ENCODE data around the gene ARHGAP1.

The ARHGAP1 gene

GRCh38 chr11:46700241-46701077, at the start of gene ARHGAP1, which contains the start of gene ZNF408:
TSS of gene ARHGAP1 (minus strand) at chr11:46700619. CDS start at chr11:46696107, 4,512 bp downstream.
TSS of gene ZNF408 (plus strand) at chr11:46701031. CDS start at chr11:46701048, 17 bp downstream.
- in situ Hi-C loops (cut with MboI; ENCODE audit: low sequenced_read_pairs) = no loop called here

DNA sequence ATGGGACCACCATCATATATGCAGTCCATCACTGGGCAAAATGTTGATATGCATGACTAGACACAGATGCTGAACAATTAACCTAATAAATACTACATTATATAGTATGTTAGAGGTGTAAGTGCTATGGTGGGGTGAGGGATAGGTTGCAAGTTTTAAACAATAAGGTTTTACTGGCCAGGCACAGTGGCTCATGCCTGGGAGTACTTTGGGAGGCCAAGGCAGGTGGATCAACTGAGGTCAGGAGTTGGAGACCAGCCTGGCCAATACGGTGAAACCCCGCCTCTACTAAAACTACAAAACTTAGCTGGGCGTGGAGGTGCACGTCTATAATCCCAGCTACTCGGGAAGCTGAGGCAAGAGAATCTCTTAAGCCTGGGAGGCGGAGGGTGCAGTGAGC, 46.7 kb upstream of the ARHGAP1 start:
- in situ Hi-C loops (cut with MboI; ENCODE audit: low sequenced_read_pairs) = no loop called here

- in situ Hi-C loops (cut with MboI; ENCODE audit: low sequenced_read_pairs) = no loop called here
These were observed 45.6 kb upstream of the ARHGAP1 start for GRCh38 chr11:46745995-46746394.

DNA sequence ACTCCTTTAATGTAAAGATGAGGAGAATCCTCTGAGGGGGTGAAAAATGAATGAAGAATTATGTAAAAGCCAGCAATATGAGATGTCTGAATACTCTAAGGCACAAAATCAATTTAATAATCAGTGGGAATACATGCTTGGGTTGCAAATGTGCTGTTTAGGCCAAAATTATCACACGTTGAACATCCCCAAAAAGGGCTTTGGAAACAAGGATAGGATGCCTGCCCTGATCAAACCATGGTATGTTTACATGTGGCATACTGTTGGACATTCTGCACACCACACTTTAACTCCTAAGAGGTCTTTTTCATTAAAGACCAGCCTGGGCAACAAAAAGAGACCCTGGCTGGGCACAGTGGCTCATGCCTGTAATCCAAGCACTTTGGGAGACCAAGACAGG, 44.9 kb upstream of the ARHGAP1 start:
- in situ Hi-C loops (cut with MboI; ENCODE audit: low sequenced_read_pairs) = no loop called here

DNA sequence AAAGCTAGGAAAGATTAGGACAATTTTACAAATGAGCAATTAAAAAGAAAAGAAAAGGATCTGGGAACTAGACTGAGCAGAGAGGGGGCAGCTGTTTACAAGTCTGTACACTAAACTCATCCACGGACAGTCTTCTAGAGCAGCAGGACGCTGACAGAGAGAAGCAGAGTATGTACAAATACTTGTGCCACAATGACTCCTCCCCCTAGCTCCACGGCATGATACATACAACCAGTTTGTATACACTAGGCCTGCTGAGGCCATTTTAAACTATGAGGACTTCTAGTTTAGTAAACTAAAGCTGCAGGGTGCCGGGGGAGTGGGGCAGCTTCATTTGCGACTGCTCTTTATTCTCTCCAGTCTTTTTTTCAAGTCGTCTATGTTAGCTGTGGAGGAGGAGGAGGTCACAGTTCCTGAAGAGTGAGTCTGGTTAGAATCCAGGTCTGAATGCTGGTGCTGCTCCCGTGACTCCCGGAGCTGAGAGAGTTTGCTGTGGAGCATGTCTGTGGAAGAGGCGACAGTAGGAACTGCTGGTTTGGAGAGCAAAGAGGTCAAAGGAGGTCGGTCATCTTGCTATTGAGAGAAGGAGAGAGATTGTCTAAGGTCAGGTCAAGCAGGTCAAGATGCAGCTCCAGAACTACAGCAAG, 43.4 kb upstream of the ARHGAP1 start:
- in situ Hi-C loops (cut with MboI; ENCODE audit: low sequenced_read_pairs) = no loop called here

DNA sequence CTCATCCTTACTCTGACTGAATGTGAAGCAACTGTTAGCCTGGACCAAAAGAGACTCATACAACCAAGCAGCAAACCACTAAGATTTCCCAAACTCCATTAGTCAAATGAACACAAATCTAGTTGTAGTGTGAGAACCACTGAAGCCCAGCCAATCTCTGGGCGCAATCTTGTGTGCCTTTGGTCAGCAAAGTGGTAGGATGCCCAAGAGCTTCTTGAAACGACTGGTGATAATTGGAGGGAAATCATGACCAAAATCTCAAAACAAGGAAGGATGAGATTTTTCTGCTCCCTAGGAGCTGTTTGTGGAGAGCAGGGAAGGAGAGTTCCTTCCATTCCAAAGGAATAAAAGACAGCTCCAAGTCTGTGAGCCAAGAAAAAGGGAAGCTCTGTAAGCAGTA, 42.6 kb upstream of the ARHGAP1 start:
- in situ Hi-C loops (cut with MboI; ENCODE audit: low sequenced_read_pairs) = no loop called here

DNA sequence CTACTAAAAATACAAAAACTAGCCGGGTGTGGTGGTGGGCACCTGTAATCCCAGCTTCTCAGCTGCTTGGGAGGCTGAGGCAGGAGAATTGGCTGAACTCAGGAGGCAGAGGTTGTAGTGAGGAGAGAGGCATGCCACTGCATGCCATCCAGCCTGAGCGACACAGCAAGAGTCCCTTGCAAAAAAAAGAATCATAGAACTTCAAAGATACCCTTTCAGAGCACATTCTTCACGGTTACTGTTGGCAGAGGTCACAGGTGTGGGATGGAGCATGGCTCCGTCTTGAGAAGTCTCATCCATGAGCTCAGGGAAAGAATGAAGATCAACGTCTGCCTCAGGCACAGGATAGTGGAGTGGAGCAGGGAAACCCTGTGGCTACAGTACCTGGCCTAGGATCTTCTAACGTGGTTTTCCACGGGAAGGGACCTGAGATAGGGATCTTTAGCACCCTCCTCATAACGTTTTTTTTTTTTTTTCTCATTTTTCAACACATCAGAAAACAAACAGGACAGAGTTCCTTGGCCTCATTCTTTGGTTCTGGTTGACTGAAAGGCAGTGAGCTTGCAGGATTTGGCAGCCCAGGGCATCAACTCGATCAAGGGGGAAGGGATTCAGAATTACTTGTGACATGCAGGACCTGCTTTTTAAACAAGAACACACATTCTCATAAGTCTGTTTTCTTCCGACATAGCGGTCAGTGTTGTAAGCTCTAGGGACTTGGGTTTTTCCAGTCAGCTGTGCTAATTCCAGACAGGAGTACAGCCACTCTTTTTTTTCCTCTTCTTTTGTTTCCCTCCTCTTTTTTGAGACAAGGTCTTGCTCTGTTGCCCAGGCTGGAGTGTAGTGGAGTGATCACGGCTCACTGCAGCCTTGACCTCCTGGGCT, 41.4 kb upstream of the ARHGAP1 start:
- in situ Hi-C loops (cut with MboI; ENCODE audit: low sequenced_read_pairs) = no loop called here

DNA sequence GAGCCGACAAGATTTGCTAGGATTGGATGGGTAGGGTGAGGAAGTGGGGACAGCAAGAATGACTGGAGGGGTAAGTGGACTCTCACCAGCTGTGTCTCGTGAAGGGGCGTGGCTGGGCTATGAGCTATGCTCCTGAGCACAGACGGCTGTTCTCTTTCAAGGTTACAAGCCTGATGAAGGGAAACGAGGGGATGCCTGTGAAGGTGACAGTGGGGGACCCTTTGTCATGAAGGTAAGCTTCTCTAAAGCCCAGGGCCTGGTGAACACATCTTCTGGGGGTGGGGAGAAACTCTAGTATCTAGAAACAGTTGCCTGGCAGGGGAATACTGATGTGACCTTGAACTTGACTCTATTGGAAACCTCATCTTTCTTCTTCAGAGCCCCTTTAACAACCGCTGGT, 38.5 kb upstream of the ARHGAP1 start:
- in situ Hi-C loops (cut with MboI; ENCODE audit: low sequenced_read_pairs) = no loop called here

DNA sequence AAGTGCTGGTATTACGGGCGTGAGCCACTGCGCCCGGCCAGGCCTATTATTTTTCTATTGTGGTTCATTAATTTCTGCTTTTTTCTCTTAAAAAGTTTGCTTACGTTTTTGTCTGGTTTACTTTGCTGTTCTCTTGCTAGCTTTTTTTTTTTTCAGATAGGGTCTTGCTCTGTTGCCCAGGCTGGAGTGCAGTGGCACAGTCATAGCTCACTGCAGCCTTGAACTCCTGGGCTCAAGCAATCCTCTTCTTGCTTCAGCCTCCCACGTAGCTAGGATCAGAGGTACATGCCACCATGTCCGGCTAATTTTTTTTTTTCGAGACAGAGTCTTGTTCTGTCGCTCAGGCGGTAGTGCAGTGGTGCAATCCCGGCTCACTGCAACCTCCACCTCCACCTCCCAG, 37.3 kb upstream of the ARHGAP1 start:
- in situ Hi-C loops (cut with MboI; ENCODE audit: low sequenced_read_pairs) = no loop called here

GRCh38 chr11:46736615-46737014, 36.2 kb upstream of the ARHGAP1 start:
- in situ Hi-C loops (cut with MboI; ENCODE audit: low sequenced_read_pairs) = no loop called here

- in situ Hi-C loops (cut with MboI; ENCODE audit: low sequenced_read_pairs) = no loop called here
These were observed 35.7 kb upstream of the ARHGAP1 start for GRCh38 chr11:46736146-46736545.

- in situ Hi-C loops (cut with MboI; ENCODE audit: low sequenced_read_pairs) = no loop called here
These were observed 32.8 kb upstream of the ARHGAP1 start for GRCh38 chr11:46733234-46733633.

DNA sequence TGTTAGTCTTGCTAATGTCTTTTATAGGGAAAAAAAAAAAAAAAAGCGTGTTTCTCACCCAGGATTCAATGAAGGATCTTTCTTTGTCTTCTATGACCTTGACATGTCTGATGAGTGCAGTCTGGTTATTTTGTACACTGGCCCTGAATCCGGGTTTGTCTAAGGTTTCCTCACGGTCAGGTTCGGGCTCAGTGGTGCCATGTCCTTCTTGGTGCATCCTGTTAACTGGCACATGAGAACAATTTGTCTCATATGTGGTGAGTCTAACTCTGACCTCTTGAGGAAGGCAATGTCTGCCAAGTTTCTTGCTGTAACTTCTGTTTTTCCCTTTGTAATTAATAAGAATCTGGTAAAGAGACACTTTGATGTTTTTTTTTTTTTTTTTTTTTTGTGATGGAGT, 31.1 kb upstream of the ARHGAP1 start:
- in situ Hi-C loops (cut with MboI; ENCODE audit: low sequenced_read_pairs) = no loop called here

- in situ Hi-C loops (cut with MboI; ENCODE audit: low sequenced_read_pairs) = no loop called here
These were observed 28.9 kb upstream of the ARHGAP1 start for GRCh38 chr11:46729110-46730027.

GRCh38 chr11:46728659-46729040, 28.2 kb upstream of the ARHGAP1 start:
- in situ Hi-C loops (cut with MboI; ENCODE audit: low sequenced_read_pairs) = no loop called here

GRCh38 chr11:46727952-46728658, 27.7 kb upstream of the ARHGAP1 start:
- in situ Hi-C loops (cut with MboI; ENCODE audit: low sequenced_read_pairs) = no loop called here

- in situ Hi-C loops (cut with MboI; ENCODE audit: low sequenced_read_pairs) = no loop called here
These were observed 25.9 kb upstream of the ARHGAP1 start for GRCh38 chr11:46726206-46726862.

DNA sequence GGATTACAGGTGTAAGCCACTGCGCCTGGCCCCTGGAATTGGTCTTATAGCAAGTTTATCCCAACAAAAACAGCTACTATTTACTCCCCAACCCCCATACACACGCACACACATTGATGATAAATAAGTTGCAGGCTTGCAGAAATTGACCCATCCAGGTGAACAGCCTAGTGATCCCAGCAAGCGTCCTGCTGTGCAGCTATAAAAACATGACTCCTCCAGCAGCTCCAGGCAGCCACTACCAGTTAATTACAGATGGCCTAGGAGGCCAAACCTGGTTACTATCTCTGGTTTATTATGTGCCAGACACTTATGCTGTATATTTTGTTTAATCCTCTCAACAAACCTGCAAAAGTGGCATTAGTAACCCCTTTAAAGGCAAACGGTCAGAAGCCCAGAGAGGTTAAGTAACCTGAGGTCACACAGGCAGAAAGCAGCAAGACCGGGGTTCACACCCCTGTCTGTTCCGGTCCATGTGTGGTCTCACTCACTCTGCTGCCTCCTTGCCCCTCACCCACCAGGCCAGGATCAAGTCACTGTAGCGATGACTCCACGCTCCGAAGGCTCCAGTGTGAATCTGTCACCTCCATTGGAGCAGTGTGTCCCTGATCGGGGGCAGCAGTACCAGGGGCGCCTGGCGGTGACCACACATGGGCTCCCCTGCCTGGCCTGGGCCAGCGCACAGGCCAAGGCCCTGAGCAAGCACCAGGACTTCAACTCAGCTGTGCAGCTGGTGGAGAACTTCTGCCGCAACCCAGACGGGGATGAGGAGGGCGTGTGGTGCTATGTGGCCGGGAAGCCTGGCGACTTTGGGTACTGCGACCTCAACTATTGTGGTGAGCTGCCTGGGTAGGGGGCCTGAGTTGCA, 25.2 kb upstream of the ARHGAP1 start:
- in situ Hi-C loops (cut with MboI; ENCODE audit: low sequenced_read_pairs) = no loop called here
